ENCODE data around the gene DLEC1. TPM values are rescaled to one million over a fixed set of nuclear protein-coding genes. Genes with fewer than 3 reads are reported as not detected.
"Not testable (repeated sequence)": the region's sequence is repeated elsewhere in the genome, so short reads cannot be mapped to it uniquely, and the experiment has no call there.

DLEC1 gene
- total and polyA plus RNA-seq, 4 donors: 1.2 to 8.4 (median 7.0) TPM

GRCh38 chr3:38067508-38068233 lies 28.7 kb downstream of the DLEC1 start:
- no peaks in the 10 kb centered on the region for H3K9me3 ChIP-seq (ENCODE audit: control insufficient read depth, insufficient read depth, low read length)
- no peak for DNase-seq (ENCODE audit: low read depth in 4 of 6, low spot score in 6 of 6)
- no peak overlapping the region for H3K4me3 ChIP-seq (ENCODE audit: low read depth, low read length)
- WGBS (ENCODE audit: insufficient coverage): 94% methylated on average over 2 of the region's 6 CpGs
- no peak overlapping the region for H3K27ac ChIP-seq (ENCODE audit: low read depth, low read length)
- H3K36me3 ChIP-seq (ENCODE audit: control insufficient read depth, insufficient read depth, low read length): no peaks in the 10 kb centered on the region
- no peaks in the 10 kb centered on the region for H3K27me3 ChIP-seq (ENCODE audit: control insufficient read depth, insufficient read depth, low read length)
- no peaks in the 10 kb centered on the region for H3K4me1 ChIP-seq (ENCODE audit: control insufficient read depth, insufficient read depth, low read length)

GRCh38 chr3:38070013-38070412 lies 31.0 kb downstream of the DLEC1 start:
- Histone ChIP-seq H3K27me3 (ENCODE audit: control insufficient read depth, insufficient read depth, low read length) (no peaks in the 10 kb centered on the region), H3K4me1 (ENCODE audit: control insufficient read depth, insufficient read depth, low read length) (no peaks in the 10 kb centered on the region), H3K27ac (ENCODE audit: low read depth, low read length) (no peak overlapping the region), H3K36me3 (ENCODE audit: control insufficient read depth, insufficient read depth, low read length) (no peaks in the 10 kb centered on the region), H3K4me3 (ENCODE audit: low read depth, low read length) (no peak overlapping the region), H3K9me3 (ENCODE audit: control insufficient read depth, insufficient read depth, low read length) (no peaks in the 10 kb centered on the region)
- 43% methylated on average over 1 of the region's 2 CpGs for WGBS (ENCODE audit: insufficient coverage)
- DNase-seq (ENCODE audit: low read depth in 4 of 6, low spot score in 6 of 6): no peak

- 70% methylated on average over 1 of the region's 3 CpGs for WGBS (ENCODE audit: insufficient coverage)
- H3K27ac ChIP-seq (ENCODE audit: low read depth, low read length); H3K4me3 ChIP-seq (ENCODE audit: low read depth, low read length); H3K27me3 ChIP-seq (ENCODE audit: control insufficient read depth, insufficient read depth, low read length); H3K4me1 ChIP-seq (ENCODE audit: control insufficient read depth, insufficient read depth, low read length); H3K36me3 ChIP-seq (ENCODE audit: control insufficient read depth, insufficient read depth, low read length); DNase-seq (ENCODE audit: low read depth in 4 of 6, low spot score in 6 of 6); H3K9me3 ChIP-seq (ENCODE audit: control insufficient read depth, insufficient read depth, low read length): not testable (repeated sequence)
Observed at GRCh38 chr3:38077073-38077472, 38.1 kb downstream of the DLEC1 start.

GRCh38 chr3:38082296-38082695 lies 43.3 kb downstream of the DLEC1 start:
- DNase-seq (ENCODE audit: low read depth in 4 of 6, low spot score in 6 of 6); H3K4me3 ChIP-seq (ENCODE audit: low read depth, low read length); H3K4me1 ChIP-seq (ENCODE audit: control insufficient read depth, insufficient read depth, low read length); H3K36me3 ChIP-seq (ENCODE audit: control insufficient read depth, insufficient read depth, low read length); H3K9me3 ChIP-seq (ENCODE audit: control insufficient read depth, insufficient read depth, low read length); H3K27me3 ChIP-seq (ENCODE audit: control insufficient read depth, insufficient read depth, low read length); H3K27ac ChIP-seq (ENCODE audit: low read depth, low read length): not testable (repeated sequence)
- 93% methylated on average over 8 of the region's 16 CpGs for WGBS (ENCODE audit: insufficient coverage)

GRCh38 chr3:38083254-38083653 lies 44.2 kb downstream of the DLEC1 start:
- H3K4me3 ChIP-seq (ENCODE audit: low read depth, low read length); H3K36me3 ChIP-seq (ENCODE audit: control insufficient read depth, insufficient read depth, low read length); DNase-seq (ENCODE audit: low read depth in 4 of 6, low spot score in 6 of 6); H3K4me1 ChIP-seq (ENCODE audit: control insufficient read depth, insufficient read depth, low read length); H3K9me3 ChIP-seq (ENCODE audit: control insufficient read depth, insufficient read depth, low read length); H3K27me3 ChIP-seq (ENCODE audit: control insufficient read depth, insufficient read depth, low read length); H3K27ac ChIP-seq (ENCODE audit: low read depth, low read length): not testable (repeated sequence)
- no CpG with 5 or more reads among the region's 1 CpG for WGBS (ENCODE audit: insufficient coverage)

- WGBS (ENCODE audit: insufficient coverage): 97% methylated on average over 11 of the region's 13 CpGs
- Histone ChIP-seq H3K4me3 (ENCODE audit: low read depth, low read length) (no peak overlapping the region), H3K27ac (ENCODE audit: low read depth, low read length) (no peak overlapping the region), H3K4me1 (ENCODE audit: control insufficient read depth, insufficient read depth, low read length) (no peaks in the 10 kb centered on the region), H3K27me3 (ENCODE audit: control insufficient read depth, insufficient read depth, low read length) (no peaks in the 10 kb centered on the region), H3K36me3 (ENCODE audit: control insufficient read depth, insufficient read depth, low read length) (no peaks in the 10 kb centered on the region), H3K9me3 (ENCODE audit: control insufficient read depth, insufficient read depth, low read length) (peaks cover 2% of the 10 kb centered on the region)
- no peak for DNase-seq (ENCODE audit: low read depth in 4 of 6, low spot score in 6 of 6)
Observed at GRCh38 chr3:38083871-38084333, 44.9 kb downstream of the DLEC1 start.

- Histone ChIP-seq H3K4me3 (ENCODE audit: low read depth, low read length) (no peak overlapping the region), H3K27me3 (ENCODE audit: control insufficient read depth, insufficient read depth, low read length) (no peaks in the 10 kb centered on the region), H3K36me3 (ENCODE audit: control insufficient read depth, insufficient read depth, low read length) (no peaks in the 10 kb centered on the region), H3K9me3 (ENCODE audit: control insufficient read depth, insufficient read depth, low read length) (peaks cover 2% of the 10 kb centered on the region), H3K4me1 (ENCODE audit: control insufficient read depth, insufficient read depth, low read length) (no peaks in the 10 kb centered on the region), H3K27ac (ENCODE audit: low read depth, low read length) (no peak overlapping the region)
- no peak for DNase-seq (ENCODE audit: low read depth in 4 of 6, low spot score in 6 of 6)
- WGBS (ENCODE audit: insufficient coverage): 76% methylated on average over 7 of the region's 7 CpGs
Observed at GRCh38 chr3:38084334-38085310, 45.6 kb downstream of the DLEC1 start.

- DNase-seq (ENCODE audit: low read depth in 4 of 6, low spot score in 6 of 6): no peak
- Histone ChIP-seq H3K27ac (ENCODE audit: low read depth, low read length) (no peak overlapping the region), H3K4me3 (ENCODE audit: low read depth, low read length) (no peak overlapping the region), H3K4me1 (ENCODE audit: control insufficient read depth, insufficient read depth, low read length) (no peaks in the 10 kb centered on the region), H3K9me3 (ENCODE audit: control insufficient read depth, insufficient read depth, low read length) (peaks cover 2% of the 10 kb centered on the region), H3K27me3 (ENCODE audit: control insufficient read depth, insufficient read depth, low read length) (no peaks in the 10 kb centered on the region), H3K36me3 (ENCODE audit: control insufficient read depth, insufficient read depth, low read length) (no peaks in the 10 kb centered on the region)
- 94% methylated on average over 10 of the region's 11 CpGs for WGBS (ENCODE audit: insufficient coverage)
Observed at GRCh38 chr3:38085311-38085942, 46.4 kb downstream of the DLEC1 start.

GRCh38 chr3:38085943-38086324 lies 46.9 kb downstream of the DLEC1 start:
- DNase-seq (ENCODE audit: low read depth in 4 of 6, low spot score in 6 of 6): no peak
- no peaks in the 10 kb centered on the region for H3K36me3 ChIP-seq (ENCODE audit: control insufficient read depth, insufficient read depth, low read length)
- peaks cover 2% of the 10 kb centered on the region for H3K9me3 ChIP-seq (ENCODE audit: control insufficient read depth, insufficient read depth, low read length)
- no peak overlapping the region for H3K4me3 ChIP-seq (ENCODE audit: low read depth, low read length)
- H3K27ac ChIP-seq (ENCODE audit: low read depth, low read length): no peak overlapping the region
- 100% methylated on average over 1 of the region's 1 CpG for WGBS (ENCODE audit: insufficient coverage)
- H3K4me1 ChIP-seq (ENCODE audit: control insufficient read depth, insufficient read depth, low read length): no peaks in the 10 kb centered on the region
- H3K27me3 ChIP-seq (ENCODE audit: control insufficient read depth, insufficient read depth, low read length): no peaks in the 10 kb centered on the region

All from spinal cord (tissue), 10 donors.